ENCODE data around the gene BACH2.

The BACH2 gene

DNA sequence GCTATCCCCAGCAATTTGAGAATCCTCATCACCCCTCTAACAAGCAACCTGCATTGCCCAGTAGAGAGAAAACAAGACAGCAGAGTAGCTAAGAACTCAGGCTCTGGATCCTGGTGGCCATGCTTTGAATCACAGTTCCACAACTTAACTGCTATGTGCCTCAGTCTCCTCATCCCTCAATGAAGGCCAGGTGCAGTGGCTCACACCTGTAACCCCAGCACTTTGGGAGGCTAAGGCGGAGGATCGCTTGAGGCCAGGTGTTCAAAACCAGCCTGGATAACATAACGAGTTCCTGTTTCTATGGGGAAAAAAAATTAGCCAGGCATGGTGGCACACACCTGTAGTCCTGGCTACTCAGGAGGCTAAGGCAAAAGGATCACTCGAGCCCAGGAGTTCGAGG, 23.7 kb downstream of the BACH2 start:
- in situ Hi-C loops (cut with MboI; ENCODE audit: low pct_unique_long_range_greater_than_20kb, low sequenced_read_pairs, unreplicated experiment): no loop called here
- no peak for TF ChIP-seq CTCF (IDR thresholded peaks at IDR 0.05; ENCODE audit: extremely low read depth, insufficient read depth, missing control alignments)
- no peak for DNase-seq (ENCODE audit: low spot score)

DNA sequence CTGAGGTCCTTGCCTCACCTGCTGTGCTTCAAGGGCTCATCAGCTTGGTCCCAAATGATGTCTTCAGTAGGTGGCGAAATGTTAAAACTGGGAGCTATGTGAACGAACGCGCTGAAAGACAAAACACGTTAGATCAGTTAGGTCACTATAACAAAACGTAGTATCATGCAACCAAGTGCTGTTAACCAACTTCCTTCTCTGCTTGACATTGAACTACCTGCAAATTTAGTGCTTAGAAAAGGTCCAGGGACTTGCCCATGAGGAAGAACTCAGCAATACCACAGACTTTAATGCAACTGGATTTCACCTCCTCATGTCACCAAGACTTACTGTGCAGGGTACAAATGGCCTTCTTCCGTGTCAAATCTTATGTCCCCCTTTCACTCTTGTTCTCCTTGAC, 24.8 kb downstream of the BACH2 start:
- in situ Hi-C loops (cut with MboI; ENCODE audit: low pct_unique_long_range_greater_than_20kb, low sequenced_read_pairs, unreplicated experiment): no loop called here
- no peak for TF ChIP-seq CTCF (IDR thresholded peaks at IDR 0.05; ENCODE audit: extremely low read depth, insufficient read depth, missing control alignments)
- no peak for DNase-seq (ENCODE audit: low spot score)

DNA sequence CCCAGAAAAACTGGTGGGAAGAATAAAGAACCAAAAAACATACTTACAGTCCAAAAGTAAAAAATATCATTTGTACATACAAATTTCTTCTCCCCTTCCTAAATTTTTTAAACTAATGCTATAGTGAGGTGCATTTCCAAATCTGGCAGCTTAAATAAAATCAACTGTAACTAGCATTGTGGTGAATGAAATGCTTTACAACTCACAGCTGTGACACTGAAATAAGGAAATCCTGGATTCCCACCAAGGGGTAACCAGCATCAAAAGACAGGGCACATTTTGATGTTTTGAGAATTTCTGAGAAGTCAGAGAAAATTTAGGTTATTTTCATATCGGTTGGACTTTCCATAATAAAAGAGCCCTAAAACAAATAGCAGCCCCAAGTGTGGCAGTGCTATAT, 27.3 kb downstream of the BACH2 start:
- in situ Hi-C loops (cut with MboI; ENCODE audit: low pct_unique_long_range_greater_than_20kb, low sequenced_read_pairs, unreplicated experiment): no loop called here
- no peak for TF ChIP-seq CTCF (IDR thresholded peaks at IDR 0.05; ENCODE audit: extremely low read depth, insufficient read depth, missing control alignments)
- DNase-seq (ENCODE audit: low spot score): no peak

DNA sequence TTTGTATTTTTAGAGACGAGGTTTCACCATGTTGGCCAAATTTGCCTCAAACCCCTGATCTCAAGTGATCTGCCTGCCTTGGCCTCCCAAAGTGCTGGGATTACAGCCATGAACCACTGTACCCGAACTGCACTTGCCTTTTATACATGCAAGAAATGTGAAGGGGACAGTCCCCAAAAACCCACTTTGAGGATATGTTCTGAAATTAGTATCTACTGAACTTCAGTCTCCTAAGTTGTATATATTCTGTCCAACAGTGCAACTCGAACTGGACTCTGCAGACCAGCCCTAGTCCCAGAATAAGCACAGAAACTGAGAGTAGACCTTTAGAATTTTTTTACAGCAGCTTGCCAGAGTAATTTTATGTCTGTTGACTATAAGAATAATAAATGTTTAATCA, 28.5 kb downstream of the BACH2 start:
- TF ChIP-seq CTCF (IDR thresholded peaks at IDR 0.05; ENCODE audit: extremely low read depth, insufficient read depth, missing control alignments): no peak
- no peak for DNase-seq (ENCODE audit: low spot score)
- in situ Hi-C loops (cut with MboI; ENCODE audit: low pct_unique_long_range_greater_than_20kb, low sequenced_read_pairs, unreplicated experiment): no loop called here

GRCh38 chr6:90266905-90267621, 29.6 kb downstream of the BACH2 start:
- in situ Hi-C loops (cut with MboI; ENCODE audit: low pct_unique_long_range_greater_than_20kb, low sequenced_read_pairs, unreplicated experiment): no loop called here

DNA sequence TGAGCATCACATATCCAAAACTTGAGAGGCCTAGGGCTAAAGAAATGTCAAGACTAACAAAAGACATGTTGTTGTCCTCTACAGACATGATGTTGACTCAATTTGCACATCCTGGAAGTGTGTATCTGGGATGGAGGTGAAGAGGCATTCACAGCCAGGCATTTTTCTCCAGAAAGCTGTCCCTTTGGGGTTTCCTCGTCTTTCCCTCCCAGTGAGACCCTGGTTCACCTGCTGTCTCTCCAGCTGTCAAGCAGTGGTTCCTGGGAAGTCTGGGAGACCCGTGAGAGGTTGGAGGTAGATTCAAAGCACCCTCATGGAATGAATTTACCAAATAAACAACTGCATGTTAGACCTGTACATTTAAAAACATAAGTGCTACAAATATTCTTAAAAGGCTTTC, 32.1 kb downstream of the BACH2 start:
- no peak for DNase-seq (ENCODE audit: low spot score)
- no peak for TF ChIP-seq CTCF (IDR thresholded peaks at IDR 0.05; ENCODE audit: extremely low read depth, insufficient read depth, missing control alignments)
- in situ Hi-C loops (cut with MboI; ENCODE audit: low pct_unique_long_range_greater_than_20kb, low sequenced_read_pairs, unreplicated experiment): no loop called here

More at GRCh38 chr6:90266905-90267621, 29.6 kb downstream of the BACH2 start:
- DNase-seq (ENCODE audit: low spot score): no peak
- TF ChIP-seq CTCF (IDR thresholded peaks at IDR 0.05; ENCODE audit: extremely low read depth, insufficient read depth, missing control alignments): no peak

All from GM13977 (cell line).